ENCODE data around the gene EIPR1. TPM values are rescaled to one million over a fixed set of nuclear protein-coding genes. Genes with fewer than 3 reads are reported as not detected.

The EIPR1 gene
- total RNA-seq, 2 experiments from 2014 or later: 38.2 to 40.5 TPM

DNA sequence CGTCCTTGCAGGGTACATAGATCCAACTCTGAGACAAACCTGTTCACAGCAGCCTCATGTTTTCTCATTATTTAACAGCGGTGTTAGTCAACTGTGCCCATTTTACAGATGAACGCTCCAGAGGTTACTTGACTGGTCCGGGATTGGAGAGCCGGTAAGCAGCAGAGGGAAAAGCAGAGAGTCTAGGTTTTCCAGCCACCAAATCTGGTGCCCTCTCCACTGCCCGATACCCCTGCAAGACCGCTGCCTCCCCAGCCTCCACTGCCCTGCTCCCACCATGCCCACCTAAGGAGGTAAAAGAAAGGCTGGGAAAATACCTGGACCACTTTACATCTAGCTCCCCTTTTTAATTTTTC, 51.5 kb downstream of the EIPR1 start:
- intact Hi-C loops (cut with micrococcal nuclease): no loop called here
- no peak overlapping the region for H3K27ac Mint-ChIP-seq

GRCh38 chr2:3325458-3326181, 52.0 kb downstream of the EIPR1 start:
- Mint-ChIP-seq H3K27me3 (no peaks in the 10 kb centered on the region), H3K9me3 (no peaks in the 10 kb centered on the region), H3K27ac (no peak overlapping the region), H3K36me3 (peaks cover 13% of the 10 kb centered on the region), H3K4me1 (ENCODE audit: low read depth) (no peaks in the 10 kb centered on the region), H3K4me3 (no peak overlapping the region)
- no peak for DNase-seq
- intact Hi-C loops (cut with micrococcal nuclease): no loop called here
- CTCF ChIA-PET: no interaction called here
- POLR2A ChIA-PET: no interaction called here

More for the DNA sequence above, 51.5 kb downstream of the EIPR1 start:
- Mint-ChIP-seq H3K4me1 (ENCODE audit: low read depth) (no peaks in the 10 kb centered on the region), H3K36me3 (peaks cover 19% of the 10 kb centered on the region), H3K27me3 (no peaks in the 10 kb centered on the region), H3K9me3 (no peaks in the 10 kb centered on the region), H3K4me3 (no peak overlapping the region)
- ChIA-PET CTCF (no interaction called here), POLR2A (no interaction called here)
- no peak for DNase-seq

GRCh38 chr2:3324404-3325281, 53.0 kb downstream of the EIPR1 start:
- no peak for DNase-seq
- H3K4me1 Mint-ChIP-seq (ENCODE audit: low read depth): no peaks in the 10 kb centered on the region
- H3K27ac Mint-ChIP-seq: no peak overlapping the region
- H3K9me3 Mint-ChIP-seq: no peaks in the 10 kb centered on the region
- intact Hi-C loops (cut with micrococcal nuclease): no loop called here
- no peaks in the 10 kb centered on the region for H3K27me3 Mint-ChIP-seq
- H3K4me3 Mint-ChIP-seq: no peak overlapping the region
- ChIA-PET CTCF (no interaction called here), POLR2A (no interaction called here)
- H3K36me3 Mint-ChIP-seq: peaks cover 9% of the 10 kb centered on the region

DNA sequence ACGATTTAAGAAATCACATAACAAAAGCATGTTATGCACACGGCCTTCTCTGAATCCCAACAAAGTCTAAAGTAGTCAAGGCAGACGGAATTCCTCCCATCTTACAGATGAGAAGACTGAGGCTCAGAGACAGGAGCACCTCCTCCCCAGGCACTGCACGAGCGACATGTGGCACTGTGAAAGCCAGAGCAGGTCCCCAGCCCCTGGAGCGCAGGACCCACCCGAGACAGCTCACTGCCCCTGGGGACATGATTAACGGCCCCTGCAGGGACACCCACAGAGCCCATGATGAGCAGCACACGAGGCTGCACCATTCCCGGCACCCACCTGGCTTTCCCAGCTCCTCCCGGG, 53.6 kb downstream of the EIPR1 start:
- CTCF ChIA-PET: no interaction called here
- peaks cover 9% of the 10 kb centered on the region for H3K36me3 Mint-ChIP-seq
- H3K4me1 Mint-ChIP-seq (ENCODE audit: low read depth): no peaks in the 10 kb centered on the region
- POLR2A ChIA-PET: no interaction called here
- H3K9me3 Mint-ChIP-seq: no peaks in the 10 kb centered on the region
- no peak overlapping the region for H3K4me3 Mint-ChIP-seq
- intact Hi-C loops (cut with micrococcal nuclease): no loop called here
- DNase-seq: no peak
- no peak overlapping the region for H3K27ac Mint-ChIP-seq
- no peaks in the 10 kb centered on the region for H3K27me3 Mint-ChIP-seq

GRCh38 chr2:3323360-3324035, 54.1 kb downstream of the EIPR1 start:
- Mint-ChIP-seq H3K9me3 (no peaks in the 10 kb centered on the region), H3K27me3 (no peaks in the 10 kb centered on the region), H3K4me1 (ENCODE audit: low read depth) (no peaks in the 10 kb centered on the region), H3K36me3 (peaks cover 11% of the 10 kb centered on the region), H3K27ac (no peak overlapping the region), H3K4me3 (no peak overlapping the region)
- CTCF ChIA-PET: no interaction called here
- no peak for DNase-seq
- POLR2A ChIA-PET: no interaction called here
- intact Hi-C loops (cut with micrococcal nuclease): no loop called here

GRCh38 chr2:3322311-3322970, 55.2 kb downstream of the EIPR1 start:
- ChIA-PET POLR2A (no interaction called here), CTCF (interaction anchor here (1.1 kb wide), 1 partner anchor 12 kb away, joined by 3 read pairs; no protein-coding TSS in a partner anchor)
- H3K27me3 Mint-ChIP-seq: no peaks in the 10 kb centered on the region
- DNase-seq: no peak
- no peaks in the 10 kb centered on the region for H3K4me1 Mint-ChIP-seq (ENCODE audit: low read depth)
- no peak overlapping the region for H3K4me3 Mint-ChIP-seq
- intact Hi-C loops (cut with micrococcal nuclease): no loop called here
- H3K27ac Mint-ChIP-seq: no peak overlapping the region
- no peaks in the 10 kb centered on the region for H3K9me3 Mint-ChIP-seq
- H3K36me3 Mint-ChIP-seq: peaks cover 11% of the 10 kb centered on the region

DNA sequence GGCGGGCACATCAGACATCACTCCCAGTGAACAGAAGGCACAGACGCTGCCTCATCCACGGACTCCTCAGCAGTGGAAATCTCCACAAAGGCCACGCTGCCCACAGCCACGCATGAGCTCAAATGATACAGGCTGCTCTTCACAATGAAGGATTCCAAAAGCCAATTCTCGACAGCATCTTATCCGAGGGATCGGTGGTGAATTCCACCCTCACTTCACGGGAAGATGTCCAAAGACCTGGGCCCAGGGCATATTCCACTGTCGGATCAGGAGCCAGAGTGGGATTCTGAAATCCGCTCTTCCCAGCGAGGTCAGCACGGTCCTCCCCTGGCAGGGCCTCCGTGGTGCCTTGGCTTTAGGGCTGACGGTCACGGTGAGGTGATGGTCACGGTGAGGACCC, 55.8 kb downstream of the EIPR1 start:
- ChIA-PET POLR2A (no interaction called here), CTCF (interaction anchor here (1.1 kb wide), 1 partner anchor 12 kb away, joined by 3 read pairs; no protein-coding TSS in a partner anchor)
- DNase-seq: no peak
- H3K36me3 Mint-ChIP-seq: peaks cover 11% of the 10 kb centered on the region
- H3K27ac Mint-ChIP-seq: no peak overlapping the region
- no peaks in the 10 kb centered on the region for H3K4me1 Mint-ChIP-seq (ENCODE audit: low read depth)
- no peaks in the 10 kb centered on the region for H3K27me3 Mint-ChIP-seq
- no peak overlapping the region for H3K4me3 Mint-ChIP-seq
- intact Hi-C loops (cut with micrococcal nuclease): no loop called here
- no peaks in the 10 kb centered on the region for H3K9me3 Mint-ChIP-seq

DNA sequence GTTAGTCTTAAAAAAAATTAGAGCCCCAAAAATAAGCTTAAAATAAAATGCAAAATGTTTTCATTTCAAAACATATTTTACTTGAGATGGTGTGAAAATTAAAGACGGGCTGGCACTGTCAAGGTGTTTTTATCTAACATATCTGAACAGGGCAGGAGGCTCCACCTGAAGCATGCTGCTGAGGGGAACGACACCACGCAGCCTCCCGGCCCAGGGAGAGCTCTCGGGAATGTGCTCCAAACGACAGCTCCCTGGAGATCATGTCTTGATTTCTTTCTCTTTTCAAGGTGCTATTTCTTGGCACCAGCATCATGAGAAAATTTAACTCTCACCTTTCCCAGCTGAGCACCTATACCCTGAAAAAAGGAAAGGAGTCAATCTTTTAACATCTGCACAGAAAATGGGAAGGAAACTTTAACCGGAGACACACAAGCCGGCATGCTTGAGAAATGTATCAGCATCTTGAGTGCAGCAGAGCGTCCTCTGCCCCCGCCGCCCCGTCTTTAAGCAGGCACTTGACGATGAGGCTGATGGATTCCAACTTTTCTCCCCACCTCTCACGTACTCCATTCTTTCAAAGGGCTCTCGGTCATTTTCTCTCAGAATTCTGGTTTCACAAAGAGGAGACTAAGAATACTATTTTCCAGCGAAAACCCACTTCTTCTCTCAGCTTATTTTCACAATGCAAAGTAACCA, 56.6 kb downstream of the EIPR1 start:
- intact Hi-C loops (cut with micrococcal nuclease): no loop called here
- peaks cover 4% of the 10 kb centered on the region for H3K4me1 Mint-ChIP-seq (ENCODE audit: low read depth)
- peaks cover 11% of the 10 kb centered on the region for H3K36me3 Mint-ChIP-seq
- CTCF ChIA-PET: interaction anchor here (1.1 kb wide), 1 partner anchor 11 kb away, joined by 3 read pairs; no protein-coding TSS in a partner anchor
- H3K9me3 Mint-ChIP-seq: no peaks in the 10 kb centered on the region
- DNase-seq: no peak
- no peaks in the 10 kb centered on the region for H3K27me3 Mint-ChIP-seq
- H3K27ac Mint-ChIP-seq: no peak overlapping the region
- no peak overlapping the region for H3K4me3 Mint-ChIP-seq
- POLR2A ChIA-PET: no interaction called here

DNA sequence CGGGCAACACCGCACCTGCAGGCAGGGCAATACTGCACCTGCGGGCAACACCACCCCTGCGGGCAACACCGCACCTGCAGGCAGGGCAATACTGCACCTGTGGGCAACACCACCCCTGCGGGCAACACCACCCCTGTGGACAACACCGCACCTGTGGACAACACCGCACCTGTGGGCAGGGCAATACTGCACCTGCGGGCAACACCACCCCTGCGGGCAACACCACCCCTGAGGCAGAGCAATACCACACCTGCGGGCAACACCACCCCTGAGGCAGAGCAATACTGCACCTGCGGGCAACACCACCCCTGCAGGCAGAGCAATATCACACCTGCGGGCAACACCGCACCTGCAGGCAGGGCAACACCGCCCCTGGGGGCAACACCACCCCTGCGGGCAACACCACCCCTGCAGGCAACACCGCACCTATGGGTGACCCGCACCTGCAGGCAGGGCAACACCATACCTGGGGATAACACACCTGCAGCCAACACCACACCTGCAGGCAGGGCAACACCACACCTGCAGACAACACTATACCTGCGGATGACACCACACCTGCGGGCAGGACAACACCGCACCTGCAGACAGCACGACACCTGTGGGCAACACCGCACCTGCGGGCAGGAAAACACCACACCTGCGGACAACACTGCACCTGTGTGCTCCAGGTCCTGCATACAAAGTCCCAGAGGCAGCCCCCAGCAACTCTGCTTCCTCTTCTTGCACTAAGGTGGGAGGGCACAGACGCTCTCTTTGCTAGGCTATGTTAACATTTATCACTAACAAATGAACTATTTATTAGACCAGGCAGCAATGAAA, 57.7 kb downstream of the EIPR1 start:
- POLR2A ChIA-PET: no interaction called here
- Mint-ChIP-seq H3K36me3 (peaks cover 11% of the 10 kb centered on the region), H3K27ac (no peak overlapping the region)

GRCh38 chr2:3319134-3319533, 58.5 kb downstream of the EIPR1 start:
- ChIA-PET CTCF (no interaction called here), POLR2A (no interaction called here)
- Mint-ChIP-seq H3K4me3 (no peak overlapping the region), H3K36me3 (peaks cover 11% of the 10 kb centered on the region), H3K27ac (no peak overlapping the region), H3K9me3 (no peaks in the 10 kb centered on the region), H3K27me3 (no peaks in the 10 kb centered on the region), H3K4me1 (ENCODE audit: low read depth) (peaks cover 4% of the 10 kb centered on the region)
- intact Hi-C loops (cut with micrococcal nuclease): no loop called here
- DNase-seq: no peak

More for the DNA sequence above, 57.7 kb downstream of the EIPR1 start:
- intact Hi-C loops (cut with micrococcal nuclease): no loop called here
- no peak overlapping the region for H3K4me3 Mint-ChIP-seq
- DNase-seq: no peak
- H3K4me1 Mint-ChIP-seq (ENCODE audit: low read depth): peaks cover 4% of the 10 kb centered on the region
- H3K27me3 Mint-ChIP-seq: no peaks in the 10 kb centered on the region
- H3K9me3 Mint-ChIP-seq: no peaks in the 10 kb centered on the region
- CTCF ChIA-PET: no interaction called here

DNA sequence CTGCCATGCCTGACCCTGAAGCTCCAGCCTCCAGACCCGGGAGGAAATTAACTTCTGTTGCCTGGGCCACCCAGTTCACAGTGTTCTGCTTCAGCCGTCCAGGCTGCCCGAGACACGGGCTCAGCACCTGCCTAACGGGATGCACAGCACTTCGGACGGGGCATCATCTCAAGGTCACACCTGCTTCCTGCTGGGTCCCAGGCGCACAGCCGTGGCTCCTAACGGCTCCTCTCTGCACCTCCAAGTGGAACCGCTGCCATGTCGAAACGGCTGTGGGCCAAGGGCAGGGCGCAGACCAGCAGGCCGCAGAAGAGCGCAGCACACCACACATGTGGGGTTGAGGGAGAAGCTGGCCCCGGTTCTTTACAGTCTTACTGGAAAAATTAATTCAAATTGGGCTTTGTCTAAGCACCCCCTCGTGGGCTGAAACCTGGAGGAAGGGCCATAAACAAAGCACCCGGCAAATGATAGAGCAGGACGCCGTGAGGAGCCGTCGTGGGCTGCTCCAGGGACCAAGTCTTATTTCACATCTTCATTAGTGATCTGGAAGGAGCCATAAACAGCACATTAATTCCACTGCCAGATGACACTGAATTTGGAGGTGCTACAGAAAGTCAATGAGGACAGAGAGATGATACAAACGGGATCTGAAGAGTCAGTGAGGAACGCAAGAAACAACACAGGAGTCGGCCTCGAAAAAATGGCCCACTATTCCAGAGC, 59.6 kb downstream of the EIPR1 start:
- no peak for DNase-seq
- H3K4me3 Mint-ChIP-seq: no peak overlapping the region
- intact Hi-C loops (cut with micrococcal nuclease): no loop called here
- CTCF ChIA-PET: no interaction called here
- H3K4me1 Mint-ChIP-seq (ENCODE audit: low read depth): peaks cover 9% of the 10 kb centered on the region
- H3K27ac Mint-ChIP-seq: no peak overlapping the region
- no peaks in the 10 kb centered on the region for H3K27me3 Mint-ChIP-seq
- POLR2A ChIA-PET: no interaction called here
- H3K9me3 Mint-ChIP-seq: no peaks in the 10 kb centered on the region
- peaks cover 5% of the 10 kb centered on the region for H3K36me3 Mint-ChIP-seq

All from activated CD4-positive, alpha-beta memory T cell treated with anti-CD3 and anti-CD28 coated beads for 36 hours (primary cell).